Stimulated activated memory B cell treated with anti-CD40 and anti-IgM and Interleukin-4, amounts not matched to agents 10 μg/mL and 1 μg/mL and 100 μg/mL, for 72 hours (primary cell): ENCODE results near the gene HIF1AN.

ENCODE experiments used
- ATAC-seq: fragments of 150-1000 bp; cut with Tn5 transposase; 2 replicates; pipeline ENCODE4 v1.10.0; 2021
- H3K27ac Mint-ChIP-seq: one replicate; pipeline ENCODE4 v1.8.0; 2022; ENCODE audit warnings: mild to moderate bottlenecking, mixed read lengths
- H3K27me3 Mint-ChIP-seq: one replicate; pipeline ENCODE4 v1.8.0; 2022; ENCODE audit warnings: mixed read lengths
- H3K36me3 Mint-ChIP-seq: one replicate; pipeline ENCODE4 v1.8.0; 2022; ENCODE audit warnings: mixed read lengths
- H3K4me1 Mint-ChIP-seq: one replicate; pipeline ENCODE4 v1.8.0; 2022; ENCODE audit warnings: mixed read lengths
- H3K4me3 Mint-ChIP-seq: one replicate; pipeline ENCODE4 v1.8.0; 2022; ENCODE audit warnings: mild to moderate bottlenecking, moderate library complexity, mixed read lengths
- H3K9me3 Mint-ChIP-seq: one replicate; pipeline ENCODE4 v1.8.0; 2022; ENCODE audit warnings: mixed read lengths

Gene HIF1AN

GRCh38 chr10:100535715-100536353 is at the start of gene HIF1AN:
Gene HIF1AN (plus strand): TSS chr10:100535943. CDS start chr10:100535959, 16 bp downstream.
- no peaks in the 10 kb centered on the region for H3K9me3 Mint-ChIP-seq
- H3K27me3 Mint-ChIP-seq, result no peaks in the 10 kb centered on the region
- no peak within 1 kb of the TSS for H3K27ac Mint-ChIP-seq
- no peak within 1 kb of the TSS for H3K4me3 Mint-ChIP-seq
- peaks cover 14% of the 10 kb centered on the region for H3K36me3 Mint-ChIP-seq
- peak; percentile 99 for ATAC-seq
- no peaks in the 10 kb centered on the region for H3K4me1 Mint-ChIP-seq

GRCh38 chr10:100487529-100487928 is 48.2 kb upstream of the HIF1AN start:
- Mint-ChIP-seq H3K4me3 (no peak overlapping the region), H3K27ac (no peak overlapping the region), H3K4me1 (peaks cover 11% of the 10 kb centered on the region), H3K9me3 (no peaks in the 10 kb centered on the region), H3K36me3 (peaks cover 42% of the 10 kb centered on the region), H3K27me3 (peaks cover 10% of the 10 kb centered on the region)
- no peak for ATAC-seq

- ATAC-seq, result no peak
- Mint-ChIP-seq H3K4me3 (no peak overlapping the region), H3K9me3 (no peaks in the 10 kb centered on the region), H3K27ac (no peak overlapping the region), H3K36me3 (peaks cover 56% of the 10 kb centered on the region), H3K27me3 (no peaks in the 10 kb centered on the region), H3K4me1 (no peaks in the 10 kb centered on the region)
Measured at GRCh38 chr10:100489396-100489795, 46.3 kb upstream of the HIF1AN start.

- no peak overlapping the region for H3K4me3 Mint-ChIP-seq
- H3K27ac Mint-ChIP-seq, result no peak overlapping the region
- no peaks in the 10 kb centered on the region for H3K4me1 Mint-ChIP-seq
- H3K36me3 Mint-ChIP-seq, result peaks cover 66% of the 10 kb centered on the region
- ATAC-seq, result no peak
- no peaks in the 10 kb centered on the region for H3K27me3 Mint-ChIP-seq
- no peaks in the 10 kb centered on the region for H3K9me3 Mint-ChIP-seq
Measured at GRCh38 chr10:100490531-100490930, 45.2 kb upstream of the HIF1AN start.

GRCh38 chr10:100496567-100496966 is 39.2 kb upstream of the HIF1AN start:
- no peak for ATAC-seq
- Mint-ChIP-seq H3K27ac (no peak overlapping the region), H3K4me3 (no peak overlapping the region), H3K36me3 (peaks cover 67% of the 10 kb centered on the region), H3K9me3 (no peaks in the 10 kb centered on the region), H3K4me1 (no peaks in the 10 kb centered on the region), H3K27me3 (no peaks in the 10 kb centered on the region)

- Mint-ChIP-seq H3K27me3 (no peaks in the 10 kb centered on the region), H3K4me3 (no peak overlapping the region), H3K4me1 (no peaks in the 10 kb centered on the region), H3K9me3 (no peaks in the 10 kb centered on the region), H3K36me3 (peaks cover 76% of the 10 kb centered on the region), H3K27ac (no peak overlapping the region)
- no peak for ATAC-seq
Measured at GRCh38 chr10:100498059-100498458, 37.7 kb upstream of the HIF1AN start.

GRCh38 chr10:100501423-100501822 is 34.3 kb upstream of the HIF1AN start:
- no peaks in the 10 kb centered on the region for H3K4me1 Mint-ChIP-seq

GRCh38 chr10:100502926-100503494 is 32.7 kb upstream of the HIF1AN start:
- H3K27ac Mint-ChIP-seq, result no peak overlapping the region

More at GRCh38 chr10:100501423-100501822, 34.3 kb upstream of the HIF1AN start:
- Mint-ChIP-seq H3K4me3 (no peak overlapping the region), H3K36me3 (peaks cover 70% of the 10 kb centered on the region), H3K27me3 (no peaks in the 10 kb centered on the region), H3K9me3 (no peaks in the 10 kb centered on the region), H3K27ac (no peak overlapping the region)
- no peak for ATAC-seq

GRCh38 chr10:100504096-100504495 is 31.6 kb upstream of the HIF1AN start:
- peaks cover 73% of the 10 kb centered on the region for H3K36me3 Mint-ChIP-seq
- H3K9me3 Mint-ChIP-seq, result no peaks in the 10 kb centered on the region
- no peak for ATAC-seq
- no peaks in the 10 kb centered on the region for H3K4me1 Mint-ChIP-seq
- H3K27me3 Mint-ChIP-seq, result no peaks in the 10 kb centered on the region
- H3K4me3 Mint-ChIP-seq, result no peak overlapping the region
- no peak overlapping the region for H3K27ac Mint-ChIP-seq

More at GRCh38 chr10:100502926-100503494, 32.7 kb upstream of the HIF1AN start:
- no peaks in the 10 kb centered on the region for H3K9me3 Mint-ChIP-seq
- no peaks in the 10 kb centered on the region for H3K4me1 Mint-ChIP-seq
- H3K36me3 Mint-ChIP-seq, result peaks cover 73% of the 10 kb centered on the region
- H3K4me3 Mint-ChIP-seq, result no peak overlapping the region
- no peak for ATAC-seq
- no peaks in the 10 kb centered on the region for H3K27me3 Mint-ChIP-seq

- ATAC-seq, result no peak
- peaks cover 66% of the 10 kb centered on the region for H3K36me3 Mint-ChIP-seq
- H3K4me3 Mint-ChIP-seq, result no peak overlapping the region
- no peak overlapping the region for H3K27ac Mint-ChIP-seq
- H3K9me3 Mint-ChIP-seq, result no peaks in the 10 kb centered on the region
- H3K4me1 Mint-ChIP-seq, result no peaks in the 10 kb centered on the region
- no peaks in the 10 kb centered on the region for H3K27me3 Mint-ChIP-seq
Measured at GRCh38 chr10:100505164-100505563, 30.6 kb upstream of the HIF1AN start.

GRCh38 chr10:100506596-100507356 is 29.0 kb upstream of the HIF1AN start:
- peaks cover 69% of the 10 kb centered on the region for H3K36me3 Mint-ChIP-seq
- no peaks in the 10 kb centered on the region for H3K4me1 Mint-ChIP-seq
- no peak overlapping the region for H3K27ac Mint-ChIP-seq

GRCh38 chr10:100507357-100507732 is 28.4 kb upstream of the HIF1AN start:
- Mint-ChIP-seq H3K4me3 (no peak overlapping the region), H3K27ac (no peak overlapping the region), H3K9me3 (no peaks in the 10 kb centered on the region), H3K27me3 (no peaks in the 10 kb centered on the region), H3K36me3 (peaks cover 68% of the 10 kb centered on the region), H3K4me1 (no peaks in the 10 kb centered on the region)
- ATAC-seq, result no peak

More at GRCh38 chr10:100506596-100507356, 29.0 kb upstream of the HIF1AN start:
- Mint-ChIP-seq H3K27me3 (no peaks in the 10 kb centered on the region), H3K4me3 (no peak overlapping the region), H3K9me3 (no peaks in the 10 kb centered on the region)
- no peak for ATAC-seq

GRCh38 chr10:100508266-100508665 is 27.5 kb upstream of the HIF1AN start:
- no peak overlapping the region for H3K27ac Mint-ChIP-seq
- ATAC-seq, result no peak
- no peak overlapping the region for H3K4me3 Mint-ChIP-seq
- no peaks in the 10 kb centered on the region for H3K4me1 Mint-ChIP-seq
- H3K36me3 Mint-ChIP-seq, result peaks cover 66% of the 10 kb centered on the region
- H3K27me3 Mint-ChIP-seq, result no peaks in the 10 kb centered on the region
- H3K9me3 Mint-ChIP-seq, result no peaks in the 10 kb centered on the region

GRCh38 chr10:100508691-100509150 is 27.0 kb upstream of the HIF1AN start:
- H3K9me3 Mint-ChIP-seq, result no peaks in the 10 kb centered on the region
- no peaks in the 10 kb centered on the region for H3K27me3 Mint-ChIP-seq
- no peak overlapping the region for H3K4me3 Mint-ChIP-seq
- H3K27ac Mint-ChIP-seq, result no peak overlapping the region
- peak; percentile 45 for ATAC-seq
- no peaks in the 10 kb centered on the region for H3K4me1 Mint-ChIP-seq
- peaks cover 66% of the 10 kb centered on the region for H3K36me3 Mint-ChIP-seq

GRCh38 chr10:100509241-100509840 is 26.4 kb upstream of the HIF1AN start:
- no peak overlapping the region for H3K27ac Mint-ChIP-seq
- H3K27me3 Mint-ChIP-seq, result no peaks in the 10 kb centered on the region
- peaks cover 63% of the 10 kb centered on the region for H3K36me3 Mint-ChIP-seq
- no peak overlapping the region for H3K4me3 Mint-ChIP-seq
- ATAC-seq, result no peak
- H3K9me3 Mint-ChIP-seq, result no peaks in the 10 kb centered on the region
- H3K4me1 Mint-ChIP-seq, result no peaks in the 10 kb centered on the region
